Neuronal stem cell (in vitro differentiated cells): ENCODE results near the gene IGFN1.

Source experiments
- DNase-seq: peaks from one replicate; pipeline ENCODE4 v3.0.0-alpha.2; 2013; ENCODE audit warnings: low spot score
- H2AFZ ChIP-seq: one replicate; pipeline ENCODE4 v1.6.1; 2013; ENCODE audit warnings: mild to moderate bottlenecking, low read length, inconsistent platforms
- H2AK5ac ChIP-seq: 2 replicates; pipeline ENCODE4 v1.6.1; 2013; ENCODE audit warnings: low read depth, mild to moderate bottlenecking, inconsistent platforms, low read length, moderate library complexity, mixed read lengths
- H2BK120ac ChIP-seq: 2 replicates; pipeline ENCODE4 v1.6.1; 2013; ENCODE audit warnings: low read depth, mild to moderate bottlenecking, inconsistent platforms, low read length, moderate library complexity, mixed read lengths
- H2BK12ac ChIP-seq: one replicate; pipeline ENCODE4 v1.6.1; 2013; ENCODE audit warnings: low read length, inconsistent platforms
- H2BK15ac ChIP-seq: 2 replicates; pipeline ENCODE4 v1.6.1; 2013; ENCODE audit warnings: mild to moderate bottlenecking, low read length, inconsistent platforms, mixed read lengths
- H2BK5ac ChIP-seq: one replicate; pipeline ENCODE4 v1.6.1; 2013; ENCODE audit warnings: inconsistent platforms, mild to moderate bottlenecking, low read length, moderate library complexity
- H3K14ac ChIP-seq: one replicate; pipeline ENCODE4 v1.6.1; 2013; ENCODE audit warnings: low read length, inconsistent platforms
- H3K18ac ChIP-seq: 2 replicates; pipeline ENCODE4 v1.6.1; 2013; ENCODE audit warnings: low read length, inconsistent platforms
- H3K23ac ChIP-seq: 2 replicates; pipeline ENCODE4 v1.6.1; 2013; ENCODE audit warnings: low read depth, mild to moderate bottlenecking, mixed read lengths, low read length, inconsistent platforms; ENCODE audit not compliant: poor library complexity
- H3K27ac ChIP-seq: replicated peaks from 3 replicates; pipeline ENCODE4 v1.5.1; 2013; ENCODE audit warnings: low read length, inconsistent platforms
- H3K27me3 ChIP-seq, 3 experiments: 2 replicates each; pipeline ENCODE4 v1.6.1; 2013; ENCODE audit warnings: low read length in 3 of 3, mild to moderate bottlenecking in 2 of 3, inconsistent platforms in 1 of 3, low read depth in 1 of 3, mixed read lengths in 1 of 3, moderate library complexity in 1 of 3; ENCODE audit not compliant: control insufficient read depth in 3 of 3, insufficient read depth in 3 of 3
- H3K36me3 ChIP-seq, 2 donors: replicated peaks in 1 of 2; 2 replicates each; pipeline ENCODE4 v1.6.1; 2013; ENCODE audit warnings: low read length in 2 of 2; ENCODE audit not compliant: control insufficient read depth in 2 of 2, insufficient read depth in 2 of 2
- H3K4ac ChIP-seq: 2 replicates; pipeline ENCODE4 v1.6.1; 2013; ENCODE audit warnings: inconsistent platforms, mild to moderate bottlenecking, low read length, moderate library complexity
- H3K4me1 ChIP-seq, 2 donors: 1 replicate in 1 of 2; 2 replicates in 1 of 2; pipeline ENCODE4 v1.6.1; 2013; ENCODE audit warnings: low read length in 2 of 2, low read depth in 1 of 2; ENCODE audit not compliant: control insufficient read depth in 2 of 2, insufficient read depth in 1 of 2
- H3K4me2 ChIP-seq: one replicate; pipeline ENCODE4 v1.6.1; 2013; ENCODE audit warnings: mild to moderate bottlenecking, low read length, inconsistent platforms; ENCODE audit not compliant: insufficient read depth, poor library complexity, severe bottlenecking
- H3K4me3 ChIP-seq, 2 donors: 2 replicates each; pipeline ENCODE4 v1.5.1; 2013; ENCODE audit warnings: low read length in 2 of 2, mild to moderate bottlenecking in 2 of 2, inconsistent platforms in 1 of 2, moderate library complexity in 1 of 2
- H3K79me1 ChIP-seq: one replicate; pipeline ENCODE4 v1.6.1; 2013; ENCODE audit warnings: low read depth, mild to moderate bottlenecking, inconsistent platforms, low read length, moderate library complexity
- H3K9ac ChIP-seq: one replicate; pipeline ENCODE4 v1.6.1; 2013; ENCODE audit warnings: mild to moderate bottlenecking, low read depth, low read length, inconsistent platforms; ENCODE audit not compliant: poor library complexity
- H3K9me3 ChIP-seq, 2 donors: replicated peaks in 1 of 2; 2 replicates each; pipeline versions ENCODE3 to v1.6.1; 2013; ENCODE audit warnings: low read length in 2 of 2, mild to moderate bottlenecking in 2 of 2, inconsistent platforms in 1 of 2, low read depth in 1 of 2, mixed read lengths in 1 of 2, moderate library complexity in 1 of 2; ENCODE audit not compliant: control insufficient read depth in 2 of 2, insufficient read depth in 1 of 2
- H4K8ac ChIP-seq: one replicate; pipeline ENCODE4 v1.6.1; 2013; ENCODE audit warnings: low read depth, mild to moderate bottlenecking, inconsistent platforms, low read length, moderate library complexity
- H4K91ac ChIP-seq: one replicate; pipeline ENCODE4 v1.6.1; 2013; ENCODE audit warnings: low read length, low read depth, mild to moderate bottlenecking, inconsistent platforms; ENCODE audit not compliant: poor library complexity
- WGBS, 2 donors: extraction: QIAGEN DNeasy Blood & Tissue Kit; methylation state at CpG; one replicate each; pipeline ENCODE4 v1.1.7; 2013; ENCODE audit warnings: missing lambda C conversion rate in 2 of 2, mixed read lengths in 1 of 2; ENCODE audit not compliant: insufficient read length in 2 of 2, insufficient replicate concordance in 1 of 2; ENCODE audit errors: extremely low coverage in 2 of 2; 5-methylcytosine and 5-hydroxymethylcytosine counted together

Gene IGFN1

GRCh38 chr1:201145816-201146215, 44.8 kb upstream of the IGFN1 start:
- Histone ChIP-seq H4K8ac (no peak overlapping the region), H3K27ac (no peak overlapping the region), H4K91ac (no peak overlapping the region), H3K23ac (no peak overlapping the region), H3K36me3 (peaks cover 81 to 100% of the 10 kb centered on the region in 2 donors), H3K79me1 (peaks cover 2% of the 10 kb centered on the region), H3K4me2 (no peak overlapping the region), H3K4ac (no peak overlapping the region), H3K4me1 (no peaks in the 10 kb centered on the region), H2AFZ (no peak overlapping the region), H2AK5ac (no peak overlapping the region), H3K9me3 (no peaks in the 10 kb centered on the region), H2BK5ac (no peak overlapping the region), H2BK12ac (no peak overlapping the region), H3K9ac (no peak overlapping the region), H3K27me3 (no peaks in the 10 kb centered on the region), H3K4me3 (no peak overlapping the region), H3K14ac (no peak overlapping the region), H3K18ac (no peak overlapping the region), H2BK120ac (no peak overlapping the region), H2BK15ac (no peak overlapping the region)
- no peak for DNase-seq
- no CpG with 5 or more reads among the region's 7 CpGs for WGBS, 2 donors

GRCh38 chr1:201146626-201147390, 43.8 kb upstream of the IGFN1 start:
- no peak overlapping the region for H3K9ac ChIP-seq
- no peak overlapping the region for H2AK5ac ChIP-seq
- H3K36me3 ChIP-seq: peaks cover 81 to 100% of the 10 kb centered on the region in 2 donors
- H3K4me2 ChIP-seq: no peak overlapping the region
- H2BK12ac ChIP-seq: no peak overlapping the region
- no peak overlapping the region for H4K91ac ChIP-seq
- no peak overlapping the region for H2AFZ ChIP-seq
- no peaks in the 10 kb centered on the region for H3K4me1 ChIP-seq
- no peaks in the 10 kb centered on the region for H3K27me3 ChIP-seq
- DNase-seq: no peak
- peaks cover 2% of the 10 kb centered on the region for H3K79me1 ChIP-seq
- no peak overlapping the region for H3K4ac ChIP-seq
- H3K4me3 ChIP-seq: peak overlapping the region in 1 of 2 donors; percentile 31
- H4K8ac ChIP-seq: no peak overlapping the region
- no peak overlapping the region for H3K18ac ChIP-seq
- H2BK5ac ChIP-seq: no peak overlapping the region
- H2BK15ac ChIP-seq: no peak overlapping the region
- H3K9me3 ChIP-seq: no peaks in the 10 kb centered on the region
- no CpG with 5 or more reads among the region's 17 CpGs for WGBS, 2 donors
- H3K27ac ChIP-seq: no peak overlapping the region
- H3K14ac ChIP-seq: no peak overlapping the region
- peak overlapping the region; percentile 77 for H3K23ac ChIP-seq
- H2BK120ac ChIP-seq: no peak overlapping the region

- H3K23ac ChIP-seq: no peak overlapping the region
Observed at GRCh38 chr1:201147396-201148015, 43.1 kb upstream of the IGFN1 start.

GRCh38 chr1:201149400-201149799, 41.2 kb upstream of the IGFN1 start:
- Histone ChIP-seq H2BK120ac (no peak overlapping the region), H3K79me1 (peaks cover 10% of the 10 kb centered on the region), H3K4me2 (no peak overlapping the region), H3K14ac (no peak overlapping the region), H3K9me3 (no peaks in the 10 kb centered on the region), H4K8ac (no peak overlapping the region), H3K4ac (no peak overlapping the region), H4K91ac (no peak overlapping the region), H3K4me1 (peaks cover 2 to 8% of the 10 kb centered on the region in 2 donors), H2BK15ac (no peak overlapping the region), H3K27ac (no peak overlapping the region), H3K36me3 (peaks cover 63 to 83% of the 10 kb centered on the region in 2 donors), H3K9ac (no peak overlapping the region), H3K18ac (no peak overlapping the region), H3K23ac (no peak overlapping the region), H2AK5ac (no peak overlapping the region), H2BK5ac (no peak overlapping the region), H3K4me3 (no peak overlapping the region), H2BK12ac (no peak overlapping the region), H2AFZ (no peak overlapping the region), H3K27me3 (no peaks in the 10 kb centered on the region)
- no peak for DNase-seq
- no CpG with 5 or more reads among the region's 4 CpGs for WGBS, 2 donors

More at GRCh38 chr1:201147396-201148015, 43.1 kb upstream of the IGFN1 start:
- Histone ChIP-seq H4K8ac (no peak overlapping the region), H3K36me3 (peaks cover 79 to 100% of the 10 kb centered on the region in 2 donors), H3K4me2 (no peak overlapping the region), H3K79me1 (peaks cover 2% of the 10 kb centered on the region), H2BK15ac (no peak overlapping the region), H3K4me1 (no peaks in the 10 kb centered on the region), H2BK12ac (no peak overlapping the region), H3K9me3 (no peaks in the 10 kb centered on the region), H2BK120ac (no peak overlapping the region), H2AFZ (no peak overlapping the region), H3K27ac (no peak overlapping the region), H3K14ac (no peak overlapping the region), H3K18ac (no peak overlapping the region), H2AK5ac (no peak overlapping the region), H4K91ac (no peak overlapping the region), H3K27me3 (no peaks in the 10 kb centered on the region), H2BK5ac (peak overlapping the region; percentile 35), H3K4me3 (no peak overlapping the region), H3K9ac (no peak overlapping the region), H3K4ac (no peak overlapping the region)
- WGBS, 2 donors: no CpG with 5 or more reads among the region's 13 CpGs
- no peak for DNase-seq
